BJ (cell line): ENCODE measurements around the gene UBE2J1. TPM values are rescaled to one million over a fixed set of nuclear protein-coding genes. Genes with fewer than 3 reads are reported as not detected.

Source experiments
- CTCF ChIA-PET: fragments of 350-600 bp; formaldehyde crosslinking; extraction: SDS; loops from one replicate; lab custom pipeline; 2021; ENCODE audit warnings: antibody characterized with exemption, inconsistent platforms; lab: Yijun Ruan, JAX
- POLR2A ChIA-PET: fragments of 300-600 bp; sonication (Branson Sonifier 250); formaldehyde crosslinking; extraction: SDS; loops from one replicate; lab custom pipeline; 2021; ENCODE audit warnings: antibody characterized with exemption; lab: Charles Lee
- DNase-seq: peaks from one replicate; pipeline ENCODE4 v3.0.0-alpha.2; 2011; ENCODE audit warnings: low read depth
- H3K27me3 ChIP-seq: 2 replicates; pipeline ENCODE4 v1.6.0; 2011; ENCODE audit warnings: low read length; ENCODE audit not compliant: control insufficient read depth, insufficient read depth
- H3K36me3 ChIP-seq: 2 replicates; pipeline ENCODE4 v1.5.1; 2011; ENCODE audit warnings: low read length; ENCODE audit not compliant: control insufficient read depth, insufficient read depth
- H3K4me3 ChIP-seq: 2 replicates; pipeline ENCODE4 v1.5.1; 2011; ENCODE audit warnings: low read depth, mild to moderate bottlenecking, control low read depth, low read length
- polyA plus RNA-seq: library from polyadenylated mRNA; depleted of rRNA; stranded (reverse); fragments of >200 nt; gene quantifications from 2 replicates; pipeline ENCODE4 v1.2.3, GENCODE V29; 2011
- TF ChIP-seq, protein P1 (sequence below): IDR thresholded peaks from 2 replicates; pipeline ENCODE4 v1.5.1; 2011; ENCODE audit warnings: low read depth, mild to moderate bottlenecking, control low read depth, inconsistent platforms, low read length, moderate library complexity; ENCODE audit not compliant: insufficient read depth

Gene UBE2J1
- polyA plus RNA-seq, 1 experiment, result 27.1 TPM

DNA sequence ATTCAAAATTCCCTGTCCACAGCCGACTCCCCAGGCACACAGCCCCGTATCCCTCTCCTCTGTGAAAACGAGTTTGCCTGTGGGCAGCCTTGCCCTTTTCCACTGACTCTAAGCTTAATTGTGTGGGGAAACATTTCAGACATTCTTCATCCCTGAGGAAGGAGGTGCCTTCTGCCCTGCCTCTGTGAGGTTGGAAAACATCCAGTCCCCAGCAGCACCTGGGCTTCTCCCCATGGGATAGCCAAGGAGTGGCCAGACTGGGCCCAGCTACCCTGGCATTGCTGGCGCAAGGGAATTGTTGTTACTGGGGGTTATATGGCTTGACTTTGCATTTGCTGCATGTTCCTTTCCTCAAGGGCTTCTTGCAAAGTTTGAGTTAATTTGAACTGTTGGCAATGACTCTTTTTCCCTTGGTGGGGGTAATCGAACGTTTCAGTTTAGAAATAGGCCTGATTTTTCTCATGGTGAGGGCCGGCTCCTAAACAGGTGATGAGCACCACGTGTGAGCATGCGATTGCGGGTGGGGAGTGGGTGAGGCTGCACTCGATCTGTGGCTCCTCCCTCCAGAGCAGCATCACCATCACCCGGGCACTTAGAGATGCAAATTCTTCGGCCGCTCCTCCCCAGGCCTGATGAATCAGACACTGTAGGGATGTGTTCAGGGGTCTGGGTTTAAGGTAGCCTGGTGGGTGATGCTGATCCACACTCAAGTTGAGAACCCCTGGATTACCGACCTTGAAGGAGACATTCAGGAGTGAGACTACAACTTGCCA lies 67.4 kb downstream of the UBE2J1 start:
- ChIA-PET CTCF (interaction anchor here (0.6 kb wide), 1 partner anchor 324 kb away, joined by 4 read pairs; no protein-coding TSS in a partner anchor), POLR2A (no interaction called here)
- H3K4me3 ChIP-seq, result no peak overlapping the region
- TF ChIP-seq, protein P1, sequence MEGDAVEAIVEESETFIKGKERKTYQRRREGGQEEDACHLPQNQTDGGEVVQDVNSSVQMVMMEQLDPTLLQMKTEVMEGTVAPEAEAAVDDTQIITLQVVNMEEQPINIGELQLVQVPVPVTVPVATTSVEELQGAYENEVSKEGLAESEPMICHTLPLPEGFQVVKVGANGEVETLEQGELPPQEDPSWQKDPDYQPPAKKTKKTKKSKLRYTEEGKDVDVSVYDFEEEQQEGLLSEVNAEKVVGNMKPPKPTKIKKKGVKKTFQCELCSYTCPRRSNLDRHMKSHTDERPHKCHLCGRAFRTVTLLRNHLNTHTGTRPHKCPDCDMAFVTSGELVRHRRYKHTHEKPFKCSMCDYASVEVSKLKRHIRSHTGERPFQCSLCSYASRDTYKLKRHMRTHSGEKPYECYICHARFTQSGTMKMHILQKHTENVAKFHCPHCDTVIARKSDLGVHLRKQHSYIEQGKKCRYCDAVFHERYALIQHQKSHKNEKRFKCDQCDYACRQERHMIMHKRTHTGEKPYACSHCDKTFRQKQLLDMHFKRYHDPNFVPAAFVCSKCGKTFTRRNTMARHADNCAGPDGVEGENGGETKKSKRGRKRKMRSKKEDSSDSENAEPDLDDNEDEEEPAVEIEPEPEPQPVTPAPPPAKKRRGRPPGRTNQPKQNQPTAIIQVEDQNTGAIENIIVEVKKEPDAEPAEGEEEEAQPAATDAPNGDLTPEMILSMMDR, result no peak
- no peaks in the 10 kb centered on the region for H3K36me3 ChIP-seq
- no peak for DNase-seq
- H3K27me3 ChIP-seq, result peaks cover 8% of the 10 kb centered on the region

DNA sequence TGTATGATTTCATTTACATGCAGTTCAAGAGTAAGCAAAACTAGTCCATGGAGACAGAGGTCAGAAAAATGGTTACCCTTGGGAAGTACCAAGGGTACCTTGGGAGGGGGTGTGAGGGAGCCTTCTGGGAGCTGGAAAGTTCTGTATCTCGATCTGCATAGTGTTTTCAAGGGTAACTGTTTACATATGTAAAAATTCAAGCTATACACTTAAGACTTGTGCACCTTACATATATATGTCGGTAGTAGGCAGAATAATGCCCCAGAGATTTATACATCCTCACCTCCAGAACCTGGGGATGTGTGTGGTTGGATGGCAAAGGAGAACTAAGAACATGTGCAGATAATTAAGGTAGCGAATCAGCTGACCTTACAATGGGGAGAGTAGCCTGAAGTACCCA lies 68.4 kb downstream of the UBE2J1 start:
- Histone ChIP-seq H3K36me3 (no peaks in the 10 kb centered on the region), H3K27me3 (peaks cover 7% of the 10 kb centered on the region), H3K4me3 (no peak overlapping the region)
- POLR2A ChIA-PET, result no interaction called here
- TF ChIP-seq, protein P1, result no peak
- no peak for DNase-seq
- CTCF ChIA-PET, result no interaction called here

DNA sequence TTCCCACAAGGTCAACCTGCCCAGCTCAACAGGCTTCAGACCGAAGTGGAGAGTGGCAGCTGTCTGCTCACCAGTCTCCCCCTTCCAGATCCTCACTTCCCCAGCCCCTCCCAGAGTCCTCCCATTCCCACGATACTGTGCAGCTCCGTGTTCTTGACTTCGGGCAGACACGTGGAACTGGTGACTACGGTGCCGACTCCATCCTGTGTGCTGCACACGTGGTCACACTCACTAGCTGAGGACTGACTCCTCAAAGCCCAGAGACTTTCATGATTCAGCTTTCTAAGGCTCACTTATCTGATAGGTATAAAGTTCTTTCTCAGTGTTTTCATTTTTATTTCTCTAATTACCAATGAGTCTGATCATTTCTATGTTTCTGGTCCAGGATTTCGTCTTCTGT lies 69.8 kb downstream of the UBE2J1 start:
- DNase-seq, result no peak
- Histone ChIP-seq H3K4me3 (no peak overlapping the region), H3K27me3 (peaks cover 7% of the 10 kb centered on the region), H3K36me3 (no peaks in the 10 kb centered on the region)
- TF ChIP-seq, protein P1, result no peak
- POLR2A ChIA-PET, result no interaction called here
- CTCF ChIA-PET, result interaction anchor here (1.6 kb wide), 1 partner anchor 12 kb away, joined by 4 read pairs; no protein-coding TSS in a partner anchor

DNA sequence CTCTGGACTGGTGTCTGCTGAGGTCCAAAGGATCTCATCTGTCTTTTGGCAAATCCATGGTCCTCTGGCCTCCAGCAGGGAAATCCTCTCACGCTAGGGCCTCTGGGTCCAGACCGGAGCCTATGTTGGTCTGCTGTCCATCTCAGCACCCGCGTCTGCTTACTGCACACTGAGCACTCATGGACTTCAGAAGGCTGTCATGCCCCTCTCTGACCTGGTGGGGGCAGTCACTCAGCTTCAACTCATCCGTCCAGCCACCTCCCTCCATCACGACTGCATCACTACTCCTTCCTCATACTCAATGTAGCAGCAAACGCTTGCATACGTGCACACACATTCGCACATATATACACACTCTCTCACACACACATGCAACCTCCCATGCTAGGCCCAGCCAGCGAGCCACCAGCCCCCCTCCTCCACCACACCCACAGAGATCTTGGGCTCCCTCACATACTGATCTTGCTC lies 70.7 kb downstream of the UBE2J1 start:
- POLR2A ChIA-PET, result no interaction called here

DNA sequence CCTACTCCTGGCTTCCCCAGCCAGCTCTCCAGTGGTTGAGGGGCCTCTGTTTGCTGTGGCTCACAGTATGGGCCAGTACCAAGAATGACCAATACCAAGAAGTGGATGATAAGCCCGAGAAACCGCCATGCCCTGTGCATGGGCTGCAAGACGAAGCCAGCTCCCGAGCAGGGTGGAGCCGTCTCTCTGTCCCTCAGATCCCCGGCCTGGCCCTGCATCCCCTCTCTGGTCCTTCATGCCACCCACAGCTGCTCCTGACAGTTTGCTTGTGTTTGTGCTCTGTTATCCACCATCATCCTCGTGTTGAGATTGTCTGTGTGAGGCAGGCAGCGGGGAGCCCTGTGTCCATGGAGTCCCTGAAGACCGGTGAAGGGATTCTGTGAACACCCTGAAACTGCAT lies 73.6 kb downstream of the UBE2J1 start:
- H3K27me3 ChIP-seq, result peaks cover 4% of the 10 kb centered on the region
- POLR2A ChIA-PET, result no interaction called here
- TF ChIP-seq, protein P1, result no peak
- H3K4me3 ChIP-seq, result no peak overlapping the region
- DNase-seq, result no peak
- CTCF ChIA-PET, result interaction anchor here (2.1 kb wide), 1 partner anchor 11 kb away, joined by 6 read pairs; no protein-coding TSS in a partner anchor
- H3K36me3 ChIP-seq, result no peaks in the 10 kb centered on the region

More for the DNA sequence above, 70.7 kb downstream of the UBE2J1 start:
- no peak for DNase-seq
- H3K36me3 ChIP-seq, result no peaks in the 10 kb centered on the region
- CTCF ChIA-PET, result interaction anchor here (1.4 to 1.6 kb wide), 2 partner anchors 11 to 161 kb away, joined by 3 to 4 read pairs; no protein-coding TSS in a partner anchor
- TF ChIP-seq, protein P1, result peak; percentile 50
- peaks cover 7% of the 10 kb centered on the region for H3K27me3 ChIP-seq
- H3K4me3 ChIP-seq, result no peak overlapping the region
